Central memory CD8-positive, alpha-beta T cell (primary cell): ENCODE results near the gene CHAC1.

Experiments used
- ATAC-seq: fragments of 150-1000 bp; cut with Tn5 transposase; replicated peaks from 2 replicates; pipeline ENCODE4 v1.10.0; 2022; ENCODE audit warnings: mild to moderate bottlenecking, moderate FRiP score, moderate number of reproducible peaks; ENCODE audit not compliant: poor library complexity, severe bottlenecking; ENCODE audit errors: extremely low read depth
- DNase-seq, 2 donors: peaks; one replicate each; pipeline ENCODE4 v3.0.0; 2021; ENCODE audit warnings: low spot score in 2 of 2
- H3K27ac Mint-ChIP-seq: one replicate; pipeline ENCODE4 v1.8.0; 2022; ENCODE audit warnings: low read depth, mild to moderate bottlenecking, moderate library complexity, mixed read lengths
- H3K27me3 Mint-ChIP-seq: one replicate; pipeline ENCODE4 v1.8.0; 2022; ENCODE audit warnings: mixed read lengths
- H3K36me3 Mint-ChIP-seq: one replicate; pipeline ENCODE4 v1.8.0; 2022; ENCODE audit warnings: mild to moderate bottlenecking, moderate library complexity, mixed read lengths; ENCODE audit not compliant: insufficient read depth
- H3K4me1 Mint-ChIP-seq: one replicate; pipeline ENCODE4 v1.8.0; 2022; ENCODE audit warnings: mixed read lengths
- H3K4me3 Mint-ChIP-seq: one replicate; pipeline ENCODE4 v1.8.0; 2022; ENCODE audit warnings: mild to moderate bottlenecking, moderate library complexity, mixed read lengths
- H3K9me3 Mint-ChIP-seq: one replicate; pipeline ENCODE4 v1.8.0; 2022; ENCODE audit warnings: mixed read lengths

CHAC1 gene

DNA sequence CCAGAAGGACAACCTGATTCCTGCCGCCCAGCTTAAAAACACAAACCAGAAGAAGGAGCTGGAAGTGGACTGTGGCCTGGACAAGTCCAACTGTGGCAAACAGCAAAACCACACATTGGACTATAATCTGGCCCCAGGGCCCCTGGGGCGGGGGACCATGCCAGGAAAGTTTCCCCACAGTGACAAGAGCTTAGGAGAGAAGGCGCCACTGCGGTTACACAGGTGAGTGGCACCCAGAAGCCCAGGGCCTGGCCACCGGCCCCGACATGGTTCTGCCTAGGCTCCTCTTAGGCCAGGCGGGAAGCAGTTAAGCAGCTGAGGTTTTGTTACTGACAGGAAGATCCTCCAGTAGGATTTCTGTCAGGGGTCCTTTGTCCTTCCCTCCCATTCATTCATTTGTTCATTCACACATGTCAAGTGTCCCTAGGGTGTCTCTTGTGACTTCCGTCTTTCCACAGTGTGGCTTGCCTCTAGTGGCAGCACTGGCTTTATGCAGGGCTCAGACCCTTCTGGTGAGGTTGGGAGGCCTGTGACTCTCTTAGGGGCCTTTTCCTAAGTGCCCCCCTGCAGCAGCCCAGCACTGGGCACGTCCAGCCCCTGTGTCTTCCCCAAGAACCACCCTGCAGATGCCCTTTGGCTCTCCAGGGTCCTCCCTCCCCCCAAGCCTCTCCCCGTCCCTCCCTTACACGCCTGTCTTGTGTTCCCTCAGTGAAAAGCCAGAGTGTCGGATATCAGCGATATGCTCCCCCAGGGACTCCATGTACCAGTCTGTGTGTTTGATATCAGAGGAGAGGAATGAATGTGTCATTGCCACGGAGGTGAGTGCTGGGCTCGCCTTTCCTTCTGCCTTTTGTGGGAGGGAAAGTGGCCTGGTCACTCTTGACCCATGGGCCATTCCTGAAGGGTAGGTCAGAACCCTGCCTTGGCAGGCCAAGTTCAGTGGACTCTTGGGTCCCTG is 16.3 kb upstream of the CHAC1 start:
- Mint-ChIP-seq H3K27me3 (peaks cover 5% of the 10 kb centered on the region), H3K27ac (no peak overlapping the region), H3K4me3 (no peak overlapping the region), H3K36me3 (peaks cover 3% of the 10 kb centered on the region), H3K4me1 (peaks cover 6% of the 10 kb centered on the region), H3K9me3 (no peaks in the 10 kb centered on the region)
- no peak for ATAC-seq
- no peak for DNase-seq

DNA sequence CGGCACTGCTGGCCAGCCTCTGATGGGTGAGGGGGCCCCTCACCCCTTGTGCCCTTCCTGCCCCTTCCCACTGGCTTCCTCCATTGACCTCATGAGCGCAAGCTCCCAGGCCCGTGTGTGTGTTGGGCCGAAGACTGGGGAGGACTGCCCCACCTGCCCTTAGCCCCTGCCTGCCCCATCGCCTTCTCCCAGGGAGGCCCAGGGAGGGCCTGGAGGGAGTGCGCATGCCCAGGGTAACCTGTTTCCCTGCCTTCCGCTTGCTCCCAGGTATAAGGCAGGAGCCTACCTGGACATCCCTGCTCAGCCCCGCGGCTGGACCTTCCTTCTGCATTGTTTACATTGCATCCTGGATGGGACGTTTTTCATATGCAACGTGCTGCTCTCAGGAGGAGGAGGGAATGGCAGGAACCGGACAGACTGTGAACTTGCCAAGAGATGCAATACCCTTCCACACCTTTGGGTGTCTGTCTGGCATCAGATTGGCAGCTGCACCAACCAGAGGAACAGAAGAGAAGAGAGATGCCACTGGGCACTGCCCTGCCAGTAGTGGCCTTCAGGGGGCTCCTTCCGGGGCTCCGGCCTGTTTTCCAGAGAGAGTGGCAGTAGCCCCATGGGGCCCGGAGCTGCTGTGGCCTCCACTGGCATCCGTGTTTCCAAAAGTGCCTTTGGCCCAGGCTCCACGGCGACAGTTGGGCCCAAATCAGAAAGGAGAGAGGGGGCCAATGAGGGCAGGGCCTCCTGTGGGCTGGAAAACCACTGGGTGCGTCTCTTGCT is 15.3 kb upstream of the CHAC1 start:
- peaks cover 3% of the 10 kb centered on the region for H3K36me3 Mint-ChIP-seq
- no peak overlapping the region for H3K4me3 Mint-ChIP-seq
- DNase-seq, result no peak
- no peaks in the 10 kb centered on the region for H3K9me3 Mint-ChIP-seq
- H3K27me3 Mint-ChIP-seq, result no peaks in the 10 kb centered on the region
- no peak overlapping the region for H3K27ac Mint-ChIP-seq
- no peak for ATAC-seq
- H3K4me1 Mint-ChIP-seq, result peaks cover 9% of the 10 kb centered on the region

DNA sequence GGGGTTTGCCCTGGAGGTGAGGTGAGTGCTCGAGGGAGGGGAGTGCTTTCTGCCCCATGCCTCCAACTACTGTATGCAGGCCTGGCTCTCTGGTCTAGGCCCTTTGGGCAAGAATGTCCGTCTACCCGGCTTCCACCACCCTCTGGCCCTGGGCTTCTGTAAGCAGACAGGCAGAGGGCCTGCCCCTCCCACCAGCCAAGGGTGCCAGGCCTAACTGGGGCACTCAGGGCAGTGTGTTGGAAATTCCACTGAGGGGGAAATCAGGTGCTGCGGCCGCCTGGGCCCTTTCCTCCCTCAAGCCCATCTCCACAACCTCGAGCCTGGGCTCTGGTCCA is 14.8 kb upstream of the CHAC1 start:
- Mint-ChIP-seq H3K9me3 (no peaks in the 10 kb centered on the region), H3K27me3 (no peaks in the 10 kb centered on the region), H3K4me1 (peaks cover 11% of the 10 kb centered on the region), H3K36me3 (peaks cover 3% of the 10 kb centered on the region), H3K4me3 (no peak overlapping the region), H3K27ac (no peak overlapping the region)
- no peak for ATAC-seq
- no peak for DNase-seq

DNA sequence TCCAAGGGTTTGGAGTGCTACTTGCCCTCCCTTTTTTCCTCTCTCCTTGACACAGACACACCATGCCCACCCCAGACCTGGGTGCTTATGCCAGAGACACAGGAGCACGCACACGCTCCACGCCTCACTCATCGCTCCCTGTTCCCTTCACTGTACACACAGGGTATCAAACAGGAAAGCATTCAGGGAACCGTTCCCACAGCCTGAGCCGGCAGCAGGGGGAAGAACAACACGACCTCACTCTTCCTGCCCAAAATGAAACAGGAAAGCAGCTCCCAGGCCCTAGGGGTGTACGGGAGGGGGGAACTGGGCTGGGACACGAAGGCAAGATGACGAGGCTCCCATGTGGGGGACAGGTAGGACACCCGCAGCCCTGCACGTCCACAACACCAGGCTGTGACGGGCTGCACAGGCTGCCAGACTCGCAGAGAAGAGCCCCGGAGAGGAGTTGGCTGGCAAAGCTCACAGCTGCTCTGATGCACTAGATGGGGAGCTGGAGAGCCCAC is 12.9 kb upstream of the CHAC1 start:
- no peak for ATAC-seq
- H3K4me3 Mint-ChIP-seq, result peak overlapping the region; percentile 46
- H3K4me1 Mint-ChIP-seq, result peaks cover 11% of the 10 kb centered on the region
- H3K27ac Mint-ChIP-seq, result no peak overlapping the region
- peaks cover 3% of the 10 kb centered on the region for H3K36me3 Mint-ChIP-seq
- no peaks in the 10 kb centered on the region for H3K9me3 Mint-ChIP-seq
- no peaks in the 10 kb centered on the region for H3K27me3 Mint-ChIP-seq
- no peak for DNase-seq

DNA sequence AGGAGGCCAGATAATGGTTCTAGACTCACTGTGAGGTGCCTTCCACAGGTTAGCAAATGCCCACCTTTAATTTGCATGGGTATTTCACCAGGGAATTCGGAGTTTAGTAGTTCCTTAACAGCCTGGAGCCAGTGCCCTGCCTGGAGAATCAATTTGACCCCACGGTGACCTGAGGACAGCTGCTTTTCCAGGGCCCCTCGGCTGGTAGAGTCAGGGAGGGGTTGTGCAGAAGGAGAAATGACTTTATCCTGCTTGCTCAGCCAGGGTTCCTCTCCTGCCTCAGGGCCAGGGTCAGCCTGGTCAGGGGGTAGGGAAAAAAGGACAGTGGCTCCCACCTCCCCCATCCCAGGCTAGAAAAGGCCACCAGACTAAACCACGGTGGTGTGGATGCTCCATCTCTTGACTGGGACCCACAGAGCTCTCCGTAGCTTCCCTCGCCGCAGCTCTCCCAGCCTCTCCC is 12.2 kb upstream of the CHAC1 start:
- Mint-ChIP-seq H3K4me1 (peaks cover 11% of the 10 kb centered on the region), H3K27me3 (no peaks in the 10 kb centered on the region), H3K36me3 (peaks cover 2% of the 10 kb centered on the region), H3K9me3 (no peaks in the 10 kb centered on the region), H3K27ac (no peak overlapping the region), H3K4me3 (peak overlapping the region; percentile 46)
- ATAC-seq (no peak), DNase-seq (no peak)

DNA sequence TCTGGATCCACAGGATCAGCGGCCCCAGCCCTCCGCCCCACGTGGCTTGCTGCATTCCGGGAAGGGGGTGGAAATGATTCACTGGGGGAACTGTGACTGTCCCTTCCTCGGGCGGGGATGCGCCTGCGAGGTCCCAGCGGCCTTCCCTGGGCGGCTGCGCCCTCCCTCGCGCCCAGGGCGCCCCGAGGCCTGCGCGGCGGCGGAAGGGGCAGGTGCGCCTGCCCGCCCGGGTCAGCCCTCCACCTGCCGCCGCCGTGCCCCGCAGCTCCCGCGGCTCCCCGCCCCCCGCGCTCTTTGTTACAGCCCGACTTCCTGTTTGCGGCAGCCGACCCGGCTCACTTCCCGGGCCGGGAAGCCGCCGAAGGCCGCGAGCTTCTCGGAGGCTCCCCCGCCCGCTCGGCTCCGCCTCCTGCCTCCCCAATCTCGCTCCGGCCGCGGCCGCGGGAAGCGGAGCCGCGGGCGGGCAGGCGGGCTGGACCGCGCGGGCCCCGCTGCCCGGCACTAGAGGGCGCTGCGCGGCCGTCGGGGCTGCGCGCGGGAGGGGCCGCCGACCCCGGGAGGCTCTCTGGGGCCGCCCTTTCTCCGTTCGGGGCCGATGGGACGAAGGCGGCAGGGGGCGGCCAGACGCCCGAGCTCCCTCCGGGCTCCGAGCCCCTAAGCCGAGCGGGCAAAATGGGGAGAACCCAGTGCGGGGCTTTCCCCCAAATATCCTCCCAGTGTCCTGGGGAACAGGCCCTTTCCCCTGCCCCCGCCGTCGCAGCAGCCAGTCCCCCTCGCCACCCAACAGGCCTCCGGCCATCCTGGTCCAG is 11.5 kb upstream of the CHAC1 start:
- ATAC-seq, result peak; percentile 65
- Mint-ChIP-seq H3K9me3 (no peaks in the 10 kb centered on the region), H3K36me3 (peaks cover 2% of the 10 kb centered on the region), H3K4me3 (peak overlapping the region; percentile 68), H3K4me1 (peaks cover 11% of the 10 kb centered on the region), H3K27me3 (no peaks in the 10 kb centered on the region), H3K27ac (no peak overlapping the region)
- peak; percentile 40 to 46 for DNase-seq

DNA sequence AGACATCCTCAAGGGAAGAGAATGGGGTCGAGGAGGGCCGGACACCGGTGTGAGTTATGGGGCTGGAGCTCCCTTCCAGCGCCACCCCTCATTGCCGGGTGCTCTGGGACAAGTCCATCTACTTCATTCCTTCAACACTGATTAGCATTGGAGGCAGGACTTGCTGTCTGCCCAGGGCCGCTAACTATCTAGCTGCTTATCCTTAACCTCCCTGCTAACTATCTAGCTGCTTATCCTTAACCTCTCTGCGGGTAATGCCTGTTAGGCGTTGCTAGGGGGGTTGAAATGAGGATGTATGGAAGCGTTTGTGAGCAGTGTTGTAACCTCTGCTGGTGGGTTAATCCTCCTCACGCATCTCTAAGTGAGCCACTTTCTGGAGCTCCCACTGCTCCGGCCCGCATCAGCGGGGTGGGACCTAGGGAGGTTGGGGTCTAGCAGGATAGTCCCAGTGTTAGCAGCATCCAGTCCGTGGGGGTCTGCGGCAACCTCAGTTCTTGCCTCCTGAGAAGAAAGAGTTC is 10.9 kb upstream of the CHAC1 start:
- no peaks in the 10 kb centered on the region for H3K9me3 Mint-ChIP-seq
- H3K27ac Mint-ChIP-seq, result peak overlapping the region; percentile 37
- peak overlapping the region; percentile 68 for H3K4me3 Mint-ChIP-seq
- H3K4me1 Mint-ChIP-seq, result peaks cover 11% of the 10 kb centered on the region
- ATAC-seq (no peak), DNase-seq (no peak)
- no peaks in the 10 kb centered on the region for H3K27me3 Mint-ChIP-seq
- peaks cover 2% of the 10 kb centered on the region for H3K36me3 Mint-ChIP-seq

DNA sequence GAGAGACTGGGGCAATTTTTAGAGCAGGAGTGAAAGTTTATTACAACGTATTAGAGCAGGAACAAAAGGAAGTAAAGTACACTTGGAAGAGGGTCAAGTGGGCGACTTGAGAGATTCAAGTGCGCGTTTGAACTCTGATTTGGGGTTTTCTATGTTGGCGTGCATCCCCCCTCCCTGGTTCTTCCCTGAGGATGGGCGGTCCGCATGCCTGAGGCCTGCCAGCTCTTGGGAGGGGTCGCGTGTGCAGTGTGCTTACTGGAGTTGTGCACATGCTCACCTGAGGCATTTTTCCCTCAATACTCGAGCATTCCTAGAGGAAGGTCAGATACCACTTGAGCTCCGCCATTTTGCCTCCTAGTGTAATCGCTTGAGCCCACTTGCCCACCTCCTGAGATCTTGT is 10.4 kb upstream of the CHAC1 start:
- peak overlapping the region; percentile 68 for H3K4me3 Mint-ChIP-seq
- no peaks in the 10 kb centered on the region for H3K9me3 Mint-ChIP-seq
- ATAC-seq, result no peak
- peak overlapping the region; percentile 37 for H3K27ac Mint-ChIP-seq
- no peaks in the 10 kb centered on the region for H3K27me3 Mint-ChIP-seq
- DNase-seq, result no peak
- peaks cover 11% of the 10 kb centered on the region for H3K4me1 Mint-ChIP-seq
- peaks cover 2% of the 10 kb centered on the region for H3K36me3 Mint-ChIP-seq

DNA sequence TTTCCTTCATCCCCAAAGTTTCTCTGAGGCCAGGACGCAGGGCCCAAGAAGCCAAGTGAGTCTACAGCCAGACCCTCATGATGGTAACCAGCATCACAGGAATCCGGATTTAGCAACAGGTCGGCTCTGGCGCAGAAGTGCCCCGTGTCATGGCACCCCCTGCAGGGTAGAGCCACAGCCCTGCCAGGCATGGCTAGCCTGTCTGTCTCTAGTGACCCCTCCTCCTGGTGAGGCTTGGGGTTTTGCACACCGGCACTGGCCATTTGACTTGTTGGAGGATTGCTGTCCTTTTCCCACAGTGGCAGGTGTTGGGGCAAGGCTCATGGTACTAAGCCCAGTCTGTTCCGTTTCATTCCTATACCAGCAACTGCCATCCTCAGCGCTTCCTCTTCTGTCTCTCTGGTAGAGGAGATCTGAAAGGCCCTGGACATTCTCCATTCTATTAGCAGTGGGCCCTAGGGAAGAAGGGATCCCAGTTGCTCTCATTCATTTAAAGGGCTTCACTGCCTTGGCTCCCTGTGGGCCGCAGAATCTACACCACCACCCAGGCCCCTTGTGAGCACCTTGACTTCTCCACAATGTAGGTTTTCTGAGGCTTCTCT is 9.4 kb upstream of the CHAC1 start:
- H3K4me3 Mint-ChIP-seq, result peak overlapping the region; percentile 68
- H3K4me1 Mint-ChIP-seq, result peaks cover 11% of the 10 kb centered on the region
- H3K9me3 Mint-ChIP-seq, result no peaks in the 10 kb centered on the region
- no peaks in the 10 kb centered on the region for H3K27me3 Mint-ChIP-seq
- no peaks in the 10 kb centered on the region for H3K36me3 Mint-ChIP-seq
- DNase-seq (no peak), ATAC-seq (no peak)
- no peak overlapping the region for H3K27ac Mint-ChIP-seq

DNA sequence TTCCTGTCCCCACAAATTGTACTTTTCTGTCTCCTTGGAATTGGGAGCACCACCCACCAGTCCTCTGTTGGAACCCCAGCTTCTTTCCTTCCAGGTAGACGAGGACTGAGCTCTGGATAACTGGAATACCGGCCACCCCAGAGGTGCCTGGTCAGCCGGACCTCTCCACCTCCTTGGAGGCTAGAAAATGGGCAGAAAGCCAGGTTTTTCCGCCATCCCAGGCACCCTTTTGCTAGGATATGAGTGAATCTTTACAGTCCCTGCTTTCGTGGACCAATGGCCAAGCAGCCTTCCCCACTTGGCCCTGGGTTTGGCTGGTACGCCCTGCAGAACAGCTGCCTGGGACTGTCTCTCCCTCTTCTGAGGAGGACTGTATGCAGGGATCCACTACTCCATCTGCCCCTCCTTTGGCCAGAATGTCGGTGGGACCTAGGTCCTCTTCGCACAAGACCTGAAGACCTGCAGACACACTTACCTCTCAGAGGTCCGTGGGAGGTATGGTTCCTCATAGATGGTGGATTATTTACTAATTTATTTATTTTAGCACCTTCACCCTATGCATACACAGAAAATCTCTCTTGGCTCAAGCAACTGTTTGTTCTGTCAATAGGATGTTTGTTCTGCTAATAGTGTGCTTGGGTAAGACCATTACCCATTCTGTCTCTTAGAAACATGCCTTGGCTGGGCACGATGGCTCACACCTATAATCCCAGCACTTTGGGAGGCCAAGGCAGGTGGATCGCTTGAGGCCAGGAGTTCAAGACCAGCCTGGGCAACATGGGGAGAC is 8.6 kb upstream of the CHAC1 start:
- Mint-ChIP-seq H3K4me1 (peaks cover 11% of the 10 kb centered on the region), H3K27me3 (no peaks in the 10 kb centered on the region), H3K27ac (no peak overlapping the region), H3K4me3 (peak overlapping the region; percentile 47), H3K36me3 (no peaks in the 10 kb centered on the region), H3K9me3 (no peaks in the 10 kb centered on the region)
- no peak for ATAC-seq
- no peak for DNase-seq

DNA sequence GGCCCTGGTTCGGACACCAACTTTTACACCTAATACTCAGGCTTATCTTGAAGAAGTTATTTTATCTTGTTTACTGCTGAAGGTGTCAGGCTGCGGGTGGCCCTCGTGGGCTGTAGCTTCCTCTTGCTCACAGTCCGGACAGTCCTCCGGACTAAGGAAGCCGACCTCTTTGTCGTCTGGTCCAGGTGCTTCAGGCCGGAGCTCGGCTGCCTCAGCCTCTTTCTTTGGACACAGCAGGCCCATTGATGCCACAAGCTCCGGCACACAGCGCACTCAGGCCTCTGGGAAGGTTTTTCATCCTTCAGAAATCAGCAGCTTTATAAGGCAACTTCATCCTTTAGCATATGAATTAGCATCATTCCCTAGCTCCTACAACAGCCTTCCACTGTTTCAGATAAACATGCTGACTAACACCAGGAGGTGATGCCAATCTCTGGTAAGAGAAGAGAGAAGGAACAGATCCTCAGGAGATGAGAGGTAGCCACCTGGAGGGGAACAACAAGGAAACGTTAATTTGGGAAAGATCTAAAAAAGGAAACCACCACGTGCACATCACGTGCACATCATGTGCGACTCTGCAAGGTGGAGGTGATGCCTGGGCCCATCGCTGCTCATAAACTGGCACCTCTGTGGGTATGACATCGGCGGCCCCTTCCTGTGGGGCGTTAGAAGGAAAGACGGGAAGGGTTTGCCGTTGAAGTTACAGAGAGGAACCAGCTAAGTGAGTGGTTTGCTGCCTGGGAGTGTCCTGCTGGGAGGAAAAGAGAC is 4.4 kb upstream of the CHAC1 start:
- DNase-seq, result no peak
- no peaks in the 10 kb centered on the region for H3K27me3 Mint-ChIP-seq
- H3K9me3 Mint-ChIP-seq, result no peaks in the 10 kb centered on the region

More for the DNA sequence above, 4.4 kb upstream of the CHAC1 start:
- Mint-ChIP-seq H3K36me3 (peaks cover 4% of the 10 kb centered on the region), H3K4me3 (no peak overlapping the region), H3K4me1 (no peaks in the 10 kb centered on the region), H3K27ac (no peak overlapping the region)
- no peak for ATAC-seq
